Heart right ventricle (tissue), 16 donors: ENCODE data around the gene GADD45GIP1. TPM values are rescaled to one million over a fixed set of nuclear protein-coding genes. Genes with fewer than 3 reads are reported as not detected.
"Not testable (repeated sequence)": the region's sequence is repeated elsewhere in the genome, so short reads cannot be mapped to it uniquely, and the experiment has no call there.

Experiments used
- ATAC-seq, 8 donors: fragments of 200-7000 bp; cut with Tn5 transposase; one replicate each; pipeline ENCODE4 v1.9.1; 2020; ENCODE audit warnings: mild to moderate bottlenecking in 8 of 8, moderate library complexity in 8 of 8, moderate number of reproducible peaks in 1 of 8
- DNase-seq, 2 donors: peaks; one replicate each; pipeline ENCODE4 v3.0.0-alpha.2; 2020
- H3K27ac ChIP-seq, 10 donors: fragments of 200-600 bp; sonication (generic) in 2 of 10; one replicate each; pipeline versions ENCODE4 v1.5.0 to v1.8.0; 2020 to 2022; ENCODE audit warnings: mild to moderate bottlenecking in 3 of 10
- H3K27me3 ChIP-seq, 7 donors: fragments of 200-600 bp; one replicate each; pipeline ENCODE4 v1.8.0; 2021 to 2022; ENCODE audit warnings: mild to moderate bottlenecking in 2 of 7
- H3K36me3 ChIP-seq, 9 donors: fragments of 200-600 bp; sonication (generic) in 1 of 9; one replicate each; pipeline versions ENCODE4 v1.5.0 to v1.8.0; 2020 to 2022; ENCODE audit warnings: mild to moderate bottlenecking in 2 of 9
- H3K4me1 ChIP-seq, 9 donors: fragments of 200-600 bp; sonication (generic) in 1 of 9; one replicate each; pipeline versions ENCODE4 v1.5.0 to v1.8.0; 2020 to 2022; ENCODE audit warnings: mild to moderate bottlenecking in 4 of 9
- H3K4me3 ChIP-seq, 10 donors: fragments of 200-600 bp; sonication (generic) in 2 of 10; one replicate each; pipeline versions ENCODE4 v1.5.0 to v1.8.0; 2020 to 2022; ENCODE audit warnings: mild to moderate bottlenecking in 7 of 10, moderate library complexity in 2 of 10
- H3K9me3 ChIP-seq, 11 donors: fragments of 200-600 bp in 10 of 11; sonication (generic) in 2 of 11; one replicate each; pipeline versions ENCODE4 v1.5.0 to v1.8.0; 2013 to 2022; ENCODE audit warnings: mild to moderate bottlenecking in 2 of 11, control low read depth in 1 of 11, moderate library complexity in 1 of 11
- CTCF ChIP-seq, 9 donors: fragments of 200-600 bp; sonication (generic) in 2 of 9; IDR thresholded peaks; one replicate each; pipeline versions ENCODE4 v1.5.0 to v1.8.0; 2021 to 2022; ENCODE audit warnings: antibody characterized with exemption in 9 of 9, mild to moderate bottlenecking in 5 of 9, moderate library complexity in 1 of 9
- whole genome bisulfite sequencing, 2 donors: extraction: QIAGEN DNeasy Blood & Tissue Kit; methylation state at CpG; one replicate each; pipeline ENCODE4 v1.1.7; 2013; ENCODE audit warnings: inconsistent platforms in 1 of 2; 5-methylcytosine and 5-hydroxymethylcytosine counted together
- intact Hi-C, 10 donors: fragments of 100-400 bp; cut with DNase I; formaldehyde crosslinking; loops; one replicate each; pipeline versions ENCODE4 v1.11.1 to v1.14.2; 2022
- polyA plus RNA-seq, 2 donors: library from polyadenylated mRNA; stranded (reverse); fragments of 200-250 nt; gene quantifications; one replicate each; pipeline ENCODE4 v1.2.3, GENCODE V29; 2013
- total RNA-seq, 10 donors: library from RNA; stranded (reverse); fragmentation: NEBNext Ultra II Directional in 3 of 10; extraction: Animal tissue kit (Norgen Biotek cat#: 25700) in 3 of 10; gene quantifications; one replicate each; pipeline versions ENCODE4 v1.2.1 to v1.2.4, GENCODE V29; 2021 to 2023
- donor health status: Arrhythmogenic right ventricular cardiomyopathy.
- donor health status: ischemic (EF 13 %, LVEDD 7.1; RV severe dilation, severe dysfunction).
- donor health status: healthy with polysubstance abuse.
- donor health status: DM: no; HTN: yes; CAD: no.
- donor health status: DM: no; HTN: no; CAD: no.
- donor health status: ischemic (EF 25% LVEDD 6.9; RV normal size, moderate dysfunction).
- donor health status: ischemic (EF 25% LVEDD 5.7; RV mildly dilated, moderate dysfunction).
- donor health status: healthy.
- donor health status: DM: yes; HTN: yes; CAD: no.
- donor health status: Ischemic cardiomyopathy.
- donor health status: ischemic (EF 35%, LVEDD 5.7; RV mildly dilated, moderate dysfunction).
- donor health status: nonischemic (EF 11% LVEDD 7.7; RV severe dilation, severe dysfunction).
- donor health status: DM: yes; HTN: yes; CAD: no.
- donor health status: PGD.
- donor health status: ischemic (EF 29% LVEDD 5.4; RV normal size, mild dysfunction).
- donor health status: nonischemic (EF 23%, LVEDD 6.1; RV moderate dilation, normal function).

GADD45GIP1 gene
- total and polyA plus RNA-seq, 12 donors: 18.4 to 237 (median 22.1) TPM

- no peak for DNase-seq
- ATAC-seq: no peak
- Histone ChIP-seq H3K27me3 (no peaks in the 10 kb centered on the region), H3K4me1 (peaks cover 19 to 68% (median 48%) of the 10 kb centered on the region in 9 donors), H3K4me3 (no peak overlapping the region), H3K9me3 (no peaks in the 10 kb centered on the region), H3K36me3 (peaks cover 0 to 64% (median 41%) of the 10 kb centered on the region in 9 donors), H3K27ac (peak overlapping the region in 7 of 10 donors; percentile 44 to 91 (median 68))
- WGBS, 2 donors: 52% methylated on average over 12 of the region's 12 CpGs
- intact Hi-C loops: no loop called here
- TF ChIP-seq CTCF (IDR thresholded peaks at IDR 0.05): no peak
Observed at GRCh38 chr19:12953799-12954611, 3.0 kb downstream of the GADD45GIP1 start.

DNA sequence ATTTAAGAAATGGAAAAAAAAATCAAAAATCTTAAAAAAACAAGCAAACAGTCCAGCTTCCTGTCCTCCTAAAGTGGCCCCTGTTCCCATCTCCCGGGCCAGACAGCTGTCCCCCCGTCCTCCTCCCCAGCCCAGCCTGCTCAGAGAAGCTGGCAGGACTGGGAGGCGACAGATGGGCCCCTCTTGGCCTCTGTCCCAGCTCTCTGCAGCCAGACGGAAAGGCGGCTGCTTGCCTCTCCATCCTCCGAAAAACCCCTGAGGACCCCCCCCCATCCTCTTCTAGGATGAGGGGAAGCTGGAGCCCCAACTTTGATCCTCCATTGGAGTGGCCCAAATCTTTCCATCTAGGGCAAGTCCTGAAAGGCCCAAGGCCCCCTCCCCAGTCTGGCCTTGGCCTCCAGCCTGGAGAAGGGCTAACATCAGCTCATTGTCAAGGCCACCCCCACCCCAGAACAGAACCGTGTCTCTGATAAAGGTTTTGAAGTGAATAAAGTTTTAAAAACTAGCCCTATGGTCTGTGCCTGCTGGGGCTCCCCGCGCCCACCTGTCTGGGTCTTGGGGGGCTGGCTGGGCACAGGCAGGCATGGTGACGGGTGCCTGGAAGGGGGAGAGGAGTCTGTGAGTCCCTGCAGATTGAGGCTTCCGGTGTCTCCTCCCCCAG is 3.8 kb downstream of the GADD45GIP1 start:
- H3K36me3 ChIP-seq: peaks cover 4 to 71% (median 48%) of the 10 kb centered on the region in 9 donors
- no peaks in the 10 kb centered on the region for H3K27me3 ChIP-seq
- H3K9me3 ChIP-seq: no peaks in the 10 kb centered on the region
- H3K4me1 ChIP-seq: peaks cover 19 to 68% (median 48%) of the 10 kb centered on the region in 9 donors
- TF ChIP-seq CTCF (IDR thresholded peaks at IDR 0.05): no peak
- no peak overlapping the region for H3K4me3 ChIP-seq
- WGBS, 2 donors: 26 to 28% methylated on average over 11 of the region's 11 CpGs
- ATAC-seq (peak in 3 of 8 donors; percentile 24 to 57 (median 55)), DNase-seq (peak in 1 of 2 donors; percentile 35)
- intact Hi-C loops: no loop called here
- H3K27ac ChIP-seq: peak overlapping the region in 8 of 10 donors; percentile 18 to 91 (median 64)

DNA sequence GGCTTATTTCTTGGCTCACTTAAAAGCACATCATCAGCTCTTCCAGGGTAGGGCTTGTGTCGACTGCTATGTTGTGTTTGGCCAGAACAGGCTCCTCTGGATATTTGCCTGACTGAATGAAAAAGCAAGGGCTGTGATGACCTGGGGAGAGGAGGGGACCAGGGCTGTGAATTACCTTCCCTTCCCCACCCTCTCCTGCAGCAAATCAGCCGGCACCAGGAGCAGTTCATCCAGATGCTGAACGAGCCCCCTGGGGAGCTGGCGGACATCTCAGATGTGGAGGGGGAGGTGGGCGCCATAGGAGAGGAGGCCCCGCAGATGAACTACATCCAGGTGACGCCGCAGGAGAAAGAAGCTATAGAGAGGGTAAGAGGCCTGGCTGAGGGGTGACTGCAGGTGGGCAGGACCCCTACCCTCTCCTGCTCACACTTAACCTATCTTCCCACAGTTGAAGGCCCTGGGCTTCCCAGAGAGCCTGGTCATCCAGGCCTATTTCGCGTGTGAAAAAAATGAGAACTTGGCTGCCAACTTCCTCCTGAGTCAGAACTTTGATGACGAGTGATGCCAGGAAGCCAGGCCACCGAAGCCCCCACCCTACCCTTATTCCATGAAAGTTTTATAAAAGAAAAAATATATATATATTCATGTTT is 4.4 kb downstream of the GADD45GIP1 start:
- no peak for TF ChIP-seq CTCF (IDR thresholded peaks at IDR 0.05)
- intact Hi-C loops: no loop called here
- DNase-seq (no peak), ATAC-seq (peak in 2 of 8 donors; percentile 5 to 9)
- H3K27me3 ChIP-seq: no peaks in the 10 kb centered on the region
- peaks cover 19 to 70% (median 48%) of the 10 kb centered on the region in 9 donors for H3K4me1 ChIP-seq
- 37 to 47% methylated on average over 12 of the region's 12 CpGs for WGBS, 2 donors
- H3K36me3 ChIP-seq: peaks cover 4 to 78% (median 51%) of the 10 kb centered on the region in 9 donors
- H3K4me3 ChIP-seq: no peak overlapping the region
- H3K9me3 ChIP-seq: no peaks in the 10 kb centered on the region
- H3K27ac ChIP-seq: peak overlapping the region in 9 of 10 donors; percentile 18 to 91 (median 61)

- WGBS, 2 donors: 93% methylated on average over 6 of the region's 6 CpGs
- ATAC-seq, H3K9me3 ChIP-seq, intact Hi-C loops, H3K4me3 ChIP-seq, H3K27me3 ChIP-seq, DNase-seq: not testable (repeated sequence)
- peak overlapping the region in 6 of 10 donors; percentile 18 to 91 (median 70) for H3K27ac ChIP-seq
- peaks cover 20 to 74% (median 49%) of the 10 kb centered on the region in 9 donors for H3K4me1 ChIP-seq
- H3K36me3 ChIP-seq: peaks cover 4 to 83% (median 51%) of the 10 kb centered on the region in 9 donors
Observed at GRCh38 chr19:12952050-12952449, 5.0 kb downstream of the GADD45GIP1 start.
